ENCODE measurements around the gene DIP2C.

- TF ChIP-seq CTCF (IDR thresholded peaks at IDR 0.05) (no peak), EZH2 (IDR thresholded peaks at IDR 0.05; ENCODE audit: borderline replicate concordance, insufficient read depth, low read depth, low read length, poor library complexity, severe bottlenecking) (no peak)
Measured at GRCh38 chr10:576130-576465, 113.4 kb downstream of the DIP2C start.
